ENCODE results near the gene COX7A2.

DNA sequence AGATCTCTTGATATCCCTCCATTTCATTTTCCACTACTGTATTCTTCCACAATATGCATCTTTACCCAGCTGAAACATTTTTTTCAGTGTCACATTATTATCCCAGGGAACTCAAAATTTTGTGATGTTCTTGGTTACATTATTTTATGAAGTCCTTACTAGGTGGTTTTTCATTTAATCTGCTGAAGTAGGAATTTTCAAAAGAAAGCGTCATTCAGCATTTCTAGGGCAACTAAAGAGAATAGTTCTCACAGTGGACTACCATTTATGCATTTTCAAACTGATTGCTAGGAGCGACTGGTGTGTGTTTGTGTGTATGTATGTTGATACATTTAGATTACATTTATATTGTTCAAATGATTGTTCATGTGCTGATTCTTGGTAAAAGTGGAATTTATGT, 43.4 kb upstream of the COX7A2 start:
- TF ChIP-seq, protein P1, sequence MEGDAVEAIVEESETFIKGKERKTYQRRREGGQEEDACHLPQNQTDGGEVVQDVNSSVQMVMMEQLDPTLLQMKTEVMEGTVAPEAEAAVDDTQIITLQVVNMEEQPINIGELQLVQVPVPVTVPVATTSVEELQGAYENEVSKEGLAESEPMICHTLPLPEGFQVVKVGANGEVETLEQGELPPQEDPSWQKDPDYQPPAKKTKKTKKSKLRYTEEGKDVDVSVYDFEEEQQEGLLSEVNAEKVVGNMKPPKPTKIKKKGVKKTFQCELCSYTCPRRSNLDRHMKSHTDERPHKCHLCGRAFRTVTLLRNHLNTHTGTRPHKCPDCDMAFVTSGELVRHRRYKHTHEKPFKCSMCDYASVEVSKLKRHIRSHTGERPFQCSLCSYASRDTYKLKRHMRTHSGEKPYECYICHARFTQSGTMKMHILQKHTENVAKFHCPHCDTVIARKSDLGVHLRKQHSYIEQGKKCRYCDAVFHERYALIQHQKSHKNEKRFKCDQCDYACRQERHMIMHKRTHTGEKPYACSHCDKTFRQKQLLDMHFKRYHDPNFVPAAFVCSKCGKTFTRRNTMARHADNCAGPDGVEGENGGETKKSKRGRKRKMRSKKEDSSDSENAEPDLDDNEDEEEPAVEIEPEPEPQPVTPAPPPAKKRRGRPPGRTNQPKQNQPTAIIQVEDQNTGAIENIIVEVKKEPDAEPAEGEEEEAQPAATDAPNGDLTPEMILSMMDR (IDR thresholded peaks at IDR 0.05), result no peak
- no peak for TF ChIP-seq POLR2A (IDR thresholded peaks at IDR 0.05)
